ENCODE results near the gene ABTB2.

DNA sequence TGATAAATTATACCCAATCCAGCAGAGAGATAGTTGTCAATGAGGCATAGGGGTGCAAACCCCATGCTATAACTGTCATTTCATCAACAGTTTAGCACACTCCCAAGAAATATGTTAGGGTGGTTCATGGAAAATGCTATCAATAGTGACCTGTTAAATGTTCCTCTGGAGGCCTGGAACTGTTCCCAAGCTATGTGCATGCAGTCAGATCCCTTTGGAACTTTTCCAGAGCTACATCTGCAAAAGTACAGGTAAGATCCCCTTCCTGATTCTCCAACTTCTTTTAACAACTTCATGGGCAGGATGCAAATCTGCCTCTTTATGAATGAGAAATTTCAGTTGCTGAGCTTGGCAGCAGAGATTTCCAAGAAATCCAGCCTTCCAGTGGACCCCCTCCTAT, 27.2 kb downstream of the ABTB2 start:
- TF ChIP-seq, protein P1, sequence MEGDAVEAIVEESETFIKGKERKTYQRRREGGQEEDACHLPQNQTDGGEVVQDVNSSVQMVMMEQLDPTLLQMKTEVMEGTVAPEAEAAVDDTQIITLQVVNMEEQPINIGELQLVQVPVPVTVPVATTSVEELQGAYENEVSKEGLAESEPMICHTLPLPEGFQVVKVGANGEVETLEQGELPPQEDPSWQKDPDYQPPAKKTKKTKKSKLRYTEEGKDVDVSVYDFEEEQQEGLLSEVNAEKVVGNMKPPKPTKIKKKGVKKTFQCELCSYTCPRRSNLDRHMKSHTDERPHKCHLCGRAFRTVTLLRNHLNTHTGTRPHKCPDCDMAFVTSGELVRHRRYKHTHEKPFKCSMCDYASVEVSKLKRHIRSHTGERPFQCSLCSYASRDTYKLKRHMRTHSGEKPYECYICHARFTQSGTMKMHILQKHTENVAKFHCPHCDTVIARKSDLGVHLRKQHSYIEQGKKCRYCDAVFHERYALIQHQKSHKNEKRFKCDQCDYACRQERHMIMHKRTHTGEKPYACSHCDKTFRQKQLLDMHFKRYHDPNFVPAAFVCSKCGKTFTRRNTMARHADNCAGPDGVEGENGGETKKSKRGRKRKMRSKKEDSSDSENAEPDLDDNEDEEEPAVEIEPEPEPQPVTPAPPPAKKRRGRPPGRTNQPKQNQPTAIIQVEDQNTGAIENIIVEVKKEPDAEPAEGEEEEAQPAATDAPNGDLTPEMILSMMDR (IDR thresholded peaks at IDR 0.05; ENCODE audit: poor library complexity, severe bottlenecking) = no peak
- TF ChIP-seq EZH2 (IDR thresholded peaks at IDR 0.05; ENCODE audit: borderline replicate concordance, insufficient read depth, low read length, poor library complexity, severe bottlenecking) (no peak), POLR2AphosphoS5 (IDR thresholded peaks at IDR 0.05) (no peak), TAF1 (IDR thresholded peaks at IDR 0.05; ENCODE audit: low read depth) (no peak)

Data from neural cell (in vitro differentiated cells).